ENCODE measurements around the gene MYL5. TPM values are rescaled to one million over a fixed set of nuclear protein-coding genes. Genes with fewer than 3 reads are reported as not detected.

The MYL5 gene
- total and polyA plus RNA-seq, 2 of the 13 experiments (the other 11 are each of a cell fraction or from before 2014, with no cell fraction given): 6.5 to 16.0 TPM

DNA sequence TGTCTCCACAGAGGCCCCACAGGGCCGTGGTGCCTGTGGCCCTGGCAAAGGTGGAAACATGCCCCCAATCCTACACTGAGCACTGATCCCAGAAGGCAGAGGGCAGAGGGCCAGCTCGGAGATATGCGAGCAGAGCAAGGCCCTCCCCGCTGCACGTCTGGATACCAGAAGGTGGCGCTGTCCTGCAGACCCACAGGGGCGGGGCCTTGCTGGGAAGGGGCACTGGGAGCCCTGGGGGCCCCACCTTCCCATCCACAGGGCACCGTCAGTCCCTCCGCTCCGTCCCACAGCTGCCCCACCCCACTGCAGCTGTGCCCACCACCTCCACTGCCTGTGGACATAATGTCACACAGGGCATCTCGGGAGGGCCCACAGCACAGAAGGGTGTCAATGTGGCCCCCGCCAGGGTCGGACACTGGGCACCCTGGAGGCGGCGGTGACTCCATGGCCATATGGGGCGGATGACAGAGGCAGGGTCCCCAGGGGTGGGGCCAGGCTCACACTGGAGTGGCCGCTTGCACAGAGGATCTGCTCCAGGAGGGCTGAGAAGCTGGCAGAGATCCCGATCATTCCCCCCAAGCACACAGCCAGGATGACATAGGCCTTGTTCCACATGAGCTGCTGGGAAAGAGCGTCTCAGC lies 9.8 kb downstream of the MYL5 start (continued):
- TF ChIP-seq, protein P1, sequence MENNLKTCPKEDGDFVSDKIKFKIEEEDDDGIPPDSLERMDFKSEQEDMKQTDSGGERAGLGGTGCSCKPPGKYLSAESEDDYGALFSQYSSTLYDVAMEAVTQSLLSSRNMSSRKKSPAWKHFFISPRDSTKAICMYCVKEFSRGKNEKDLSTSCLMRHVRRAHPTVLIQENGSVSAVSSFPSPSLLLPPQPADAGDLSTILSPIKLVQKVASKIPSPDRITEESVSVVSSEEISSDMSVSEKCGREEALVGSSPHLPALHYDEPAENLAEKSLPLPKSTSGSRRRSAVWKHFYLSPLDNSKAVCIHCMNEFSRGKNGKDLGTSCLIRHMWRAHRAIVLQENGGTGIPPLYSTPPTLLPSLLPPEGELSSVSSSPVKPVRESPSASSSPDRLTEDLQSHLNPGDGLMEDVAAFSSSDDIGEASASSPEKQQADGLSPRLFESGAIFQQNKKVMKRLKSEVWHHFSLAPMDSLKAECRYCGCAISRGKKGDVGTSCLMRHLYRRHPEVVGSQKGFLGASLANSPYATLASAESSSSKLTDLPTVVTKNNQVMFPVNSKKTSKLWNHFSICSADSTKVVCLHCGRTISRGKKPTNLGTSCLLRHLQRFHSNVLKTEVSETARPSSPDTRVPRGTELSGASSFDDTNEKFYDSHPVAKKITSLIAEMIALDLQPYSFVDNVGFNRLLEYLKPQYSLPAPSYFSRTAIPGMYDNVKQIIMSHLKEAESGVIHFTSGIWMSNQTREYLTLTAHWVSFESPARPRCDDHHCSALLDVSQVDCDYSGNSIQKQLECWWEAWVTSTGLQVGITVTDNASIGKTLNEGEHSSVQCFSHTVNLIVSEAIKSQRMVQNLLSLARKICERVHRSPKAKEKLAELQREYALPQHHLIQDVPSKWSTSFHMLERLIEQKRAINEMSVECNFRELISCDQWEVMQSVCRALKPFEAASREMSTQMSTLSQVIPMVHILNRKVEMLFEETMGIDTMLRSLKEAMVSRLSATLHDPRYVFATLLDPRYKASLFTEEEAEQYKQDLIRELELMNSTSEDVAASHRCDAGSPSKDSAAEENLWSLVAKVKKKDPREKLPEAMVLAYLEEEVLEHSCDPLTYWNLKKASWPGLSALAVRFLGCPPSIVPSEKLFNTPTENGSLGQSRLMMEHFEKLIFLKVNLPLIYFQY (CRISPR knock-in tag; IDR thresholded peaks at IDR 0.05; ENCODE audit: borderline replicate concordance): no peak; the same call in 1 of the 2 replicates
- TF ChIP-seq ZNF44 (CRISPR knock-in tag; IDR thresholded peaks at IDR 0.05) (no peak), RCOR2 (CRISPR knock-in tag; IDR thresholded peaks at IDR 0.05) (no peak), SOX6 (IDR thresholded peaks at IDR 0.05) (no peak), SOX6 (CRISPR knock-in tag; IDR thresholded peaks at IDR 0.05) (peak; percentile 44; the same call in 1 of the 2 replicates), SAFB2 (CRISPR knock-in tag; IDR thresholded peaks at IDR 0.05; ENCODE audit: borderline replicate concordance, low read depth) (no peak; the same call in 1 of the 2 replicates), POGZ (CRISPR knock-in tag; IDR thresholded peaks at IDR 0.05) (peak; percentile 39; the same call in 1 of the 2 replicates), SALL1 (CRISPR knock-in tag; IDR thresholded peaks at IDR 0.05) (0 out of 2 replicates have a peak, but pooled peaks have one; percentile 54), KDM3A (CRISPR knock-in tag; IDR thresholded peaks at IDR 0.05; ENCODE audit: low read depth) (0 out of 2 replicates have a peak, but pooled peaks have one; percentile 35), SOX5 (CRISPR knock-in tag; IDR thresholded peaks at IDR 0.05; ENCODE audit: borderline replicate concordance) (peak; percentile 38; the same call in 1 of the 2 replicates), ZBTB3 (CRISPR knock-in tag; IDR thresholded peaks at IDR 0.05; ENCODE audit: borderline replicate concordance, low read depth) (peak; percentile 96; the same call in 1 of the 2 replicates), XBP1 (CRISPR knock-in tag; IDR thresholded peaks at IDR 0.05) (no peak), ZFP36L1 (CRISPR knock-in tag; IDR thresholded peaks at IDR 0.05) (no peak), ZSCAN31 (CRISPR knock-in tag; IDR thresholded peaks at IDR 0.05; ENCODE audit: low read depth) (0 out of 2 replicates have a peak, but pooled peaks have one; percentile 51), KAT7 (CRISPR knock-in tag; IDR thresholded peaks at IDR 0.05; ENCODE audit: borderline replicate concordance) (no peak), YY1 (IDR thresholded peaks at IDR 0.05; ENCODE audit: insufficient read depth, insufficient replicate concordance, low read depth, low read length) (peak; percentile 51), ZNF572 (CRISPR knock-in tag; IDR thresholded peaks at IDR 0.05) (peak; percentile 71; the same call in 1 of the 2 replicates), KLF6 (CRISPR knock-in tag; IDR thresholded peaks at IDR 0.05) (0 out of 2 replicates have a peak, but pooled peaks have one; percentile 45)
- TF ChIP-seq, protein P2, sequence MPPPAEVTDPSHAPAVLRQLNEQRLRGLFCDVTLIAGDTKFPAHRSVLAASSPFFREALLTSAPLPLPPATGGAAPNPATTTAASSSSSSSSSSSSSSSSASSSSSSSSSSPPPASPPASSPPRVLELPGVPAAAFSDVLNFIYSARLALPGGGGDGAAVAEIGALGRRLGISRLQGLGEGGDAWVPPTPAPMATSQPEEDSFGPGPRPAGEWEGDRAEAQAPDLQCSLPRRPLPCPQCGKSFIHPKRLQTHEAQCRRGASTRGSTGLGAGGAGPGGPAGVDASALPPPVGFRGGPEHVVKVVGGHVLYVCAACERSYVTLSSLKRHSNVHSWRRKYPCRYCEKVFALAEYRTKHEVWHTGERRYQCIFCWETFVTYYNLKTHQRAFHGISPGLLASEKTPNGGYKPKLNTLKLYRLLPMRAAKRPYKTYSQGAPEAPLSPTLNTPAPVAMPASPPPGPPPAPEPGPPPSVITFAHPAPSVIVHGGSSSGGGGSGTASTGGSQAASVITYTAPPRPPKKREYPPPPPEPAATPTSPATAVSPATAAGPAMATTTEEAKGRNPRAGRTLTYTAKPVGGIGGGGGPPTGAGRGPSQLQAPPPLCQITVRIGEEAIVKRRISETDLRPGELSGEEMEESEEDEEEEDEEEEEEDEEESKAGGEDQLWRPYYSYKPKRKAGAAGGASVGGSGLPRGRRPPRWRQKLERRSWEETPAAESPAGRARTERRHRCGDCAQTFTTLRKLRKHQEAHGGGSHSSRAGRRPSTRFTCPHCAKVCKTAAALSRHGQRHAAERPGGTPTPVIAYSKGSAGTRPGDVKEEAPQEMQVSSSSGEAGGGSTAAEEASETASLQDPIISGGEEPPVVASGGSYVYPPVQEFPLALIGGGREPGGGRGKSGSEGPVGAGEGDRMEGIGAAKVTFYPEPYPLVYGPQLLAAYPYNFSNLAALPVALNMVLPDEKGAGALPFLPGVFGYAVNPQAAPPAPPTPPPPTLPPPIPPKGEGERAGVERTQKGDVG (CRISPR knock-in tag; IDR thresholded peaks at IDR 0.05; ENCODE audit: borderline replicate concordance): 0 out of 2 replicates have a peak, but pooled peaks have one; percentile 49
- TF ChIP-seq, protein P3, sequence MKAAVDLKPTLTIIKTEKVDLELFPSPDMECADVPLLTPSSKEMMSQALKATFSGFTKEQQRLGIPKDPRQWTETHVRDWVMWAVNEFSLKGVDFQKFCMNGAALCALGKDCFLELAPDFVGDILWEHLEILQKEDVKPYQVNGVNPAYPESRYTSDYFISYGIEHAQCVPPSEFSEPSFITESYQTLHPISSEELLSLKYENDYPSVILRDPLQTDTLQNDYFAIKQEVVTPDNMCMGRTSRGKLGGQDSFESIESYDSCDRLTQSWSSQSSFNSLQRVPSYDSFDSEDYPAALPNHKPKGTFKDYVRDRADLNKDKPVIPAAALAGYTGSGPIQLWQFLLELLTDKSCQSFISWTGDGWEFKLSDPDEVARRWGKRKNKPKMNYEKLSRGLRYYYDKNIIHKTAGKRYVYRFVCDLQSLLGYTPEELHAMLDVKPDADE (CRISPR knock-in tag; IDR thresholded peaks at IDR 0.05): no peak
- TF ChIP-seq, protein P4, sequence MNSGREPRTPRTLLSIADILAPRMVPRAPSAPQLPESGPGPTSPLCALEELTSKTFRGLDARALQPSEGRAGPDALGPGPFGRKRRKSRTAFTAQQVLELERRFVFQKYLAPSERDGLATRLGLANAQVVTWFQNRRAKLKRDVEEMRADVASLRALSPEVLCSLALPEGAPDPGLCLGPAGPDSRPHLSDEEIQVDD (CRISPR knock-in tag; IDR thresholded peaks at IDR 0.05; ENCODE audit: borderline replicate concordance): no peak
